ENCODE results near the gene PNO1.
"Not testable (repeated sequence)": the region's sequence is repeated elsewhere in the genome, so short reads cannot be mapped to it uniquely, and the experiment has no call there.

Gene PNO1

DNA sequence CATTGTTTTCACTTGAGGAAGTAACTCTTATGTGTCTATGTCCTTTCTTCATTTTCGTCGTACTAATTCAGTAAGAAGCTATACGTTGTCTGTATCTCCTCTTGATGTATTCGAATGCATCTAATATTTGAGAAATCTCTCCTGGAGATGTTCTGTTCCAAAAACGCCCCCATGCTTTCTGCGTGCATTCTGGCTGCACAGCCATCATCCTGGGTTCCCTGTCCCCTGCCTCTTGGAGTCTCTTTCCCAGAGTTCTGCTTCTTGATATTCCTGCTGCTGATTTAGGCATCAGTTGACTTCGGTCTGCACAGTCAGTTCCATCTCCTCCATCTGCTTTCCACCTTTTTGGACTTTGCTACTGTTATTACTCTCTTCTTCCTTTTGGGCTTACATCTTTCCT, 13.5 kb downstream of the PNO1 start:
- TF ChIP-seq, protein P1, sequence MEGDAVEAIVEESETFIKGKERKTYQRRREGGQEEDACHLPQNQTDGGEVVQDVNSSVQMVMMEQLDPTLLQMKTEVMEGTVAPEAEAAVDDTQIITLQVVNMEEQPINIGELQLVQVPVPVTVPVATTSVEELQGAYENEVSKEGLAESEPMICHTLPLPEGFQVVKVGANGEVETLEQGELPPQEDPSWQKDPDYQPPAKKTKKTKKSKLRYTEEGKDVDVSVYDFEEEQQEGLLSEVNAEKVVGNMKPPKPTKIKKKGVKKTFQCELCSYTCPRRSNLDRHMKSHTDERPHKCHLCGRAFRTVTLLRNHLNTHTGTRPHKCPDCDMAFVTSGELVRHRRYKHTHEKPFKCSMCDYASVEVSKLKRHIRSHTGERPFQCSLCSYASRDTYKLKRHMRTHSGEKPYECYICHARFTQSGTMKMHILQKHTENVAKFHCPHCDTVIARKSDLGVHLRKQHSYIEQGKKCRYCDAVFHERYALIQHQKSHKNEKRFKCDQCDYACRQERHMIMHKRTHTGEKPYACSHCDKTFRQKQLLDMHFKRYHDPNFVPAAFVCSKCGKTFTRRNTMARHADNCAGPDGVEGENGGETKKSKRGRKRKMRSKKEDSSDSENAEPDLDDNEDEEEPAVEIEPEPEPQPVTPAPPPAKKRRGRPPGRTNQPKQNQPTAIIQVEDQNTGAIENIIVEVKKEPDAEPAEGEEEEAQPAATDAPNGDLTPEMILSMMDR (IDR thresholded peaks at IDR 0.05; ENCODE audit: borderline replicate concordance, control extremely low read depth, extremely low read depth, insufficient read depth, missing control alignments): no peak
- DNase-seq (ENCODE audit: low spot score): no peak
- in situ Hi-C loops (cut with MboI; ENCODE audit: low sequenced_read_pairs, unreplicated experiment): no loop called here

DNA sequence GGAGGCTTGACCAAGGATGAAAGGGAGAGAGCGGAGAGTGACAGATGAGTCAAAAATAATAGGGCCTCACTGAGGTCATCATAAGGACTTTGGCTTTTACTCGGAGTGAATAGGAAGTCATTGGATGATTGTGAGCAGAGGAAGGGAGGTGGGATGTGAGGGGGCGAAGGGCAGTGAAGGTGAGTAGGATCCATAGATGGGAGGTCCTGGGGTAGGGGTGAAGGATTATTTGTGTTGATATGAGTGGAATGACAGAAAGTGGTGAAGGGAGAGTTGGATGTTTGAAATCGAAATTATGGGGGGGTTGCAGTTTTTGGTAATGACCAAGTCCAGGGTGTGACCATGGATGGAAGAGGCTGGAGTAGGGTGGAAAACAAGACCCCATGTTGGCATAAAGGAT, 14.0 kb downstream of the PNO1 start:
- DNase-seq (ENCODE audit: low spot score): no peak

DNA sequence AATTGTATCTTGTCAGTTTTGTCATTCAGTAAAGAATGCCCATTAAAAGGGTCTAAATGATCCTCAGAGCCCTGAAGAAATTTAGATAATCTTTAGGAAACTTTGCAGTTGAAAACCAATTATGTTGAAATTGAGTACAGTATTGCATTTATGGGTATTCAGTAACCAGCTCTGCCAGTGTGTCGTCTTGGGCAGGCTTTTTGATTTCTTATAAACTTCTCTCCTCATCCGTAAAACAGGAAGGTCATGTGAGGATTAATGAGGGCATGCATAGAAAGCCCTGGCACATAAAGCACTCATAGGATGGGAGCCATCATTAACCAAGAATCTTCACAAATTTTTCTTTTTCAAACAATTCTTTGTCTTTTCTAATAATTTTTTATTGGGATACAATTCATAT, 14.8 kb downstream of the PNO1 start:
- DNase-seq (ENCODE audit: low spot score): no peak
- in situ Hi-C loops (cut with MboI; ENCODE audit: low sequenced_read_pairs, unreplicated experiment): no loop called here
- TF ChIP-seq, protein P1 (IDR thresholded peaks at IDR 0.05; ENCODE audit: borderline replicate concordance, control extremely low read depth, extremely low read depth, insufficient read depth, missing control alignments): no peak

More for the DNA sequence above, 14.0 kb downstream of the PNO1 start:
- TF ChIP-seq, protein P1 (IDR thresholded peaks at IDR 0.05; ENCODE audit: borderline replicate concordance, control extremely low read depth, extremely low read depth, insufficient read depth, missing control alignments): no peak
- in situ Hi-C loops (cut with MboI; ENCODE audit: low sequenced_read_pairs, unreplicated experiment): no loop called here

DNA sequence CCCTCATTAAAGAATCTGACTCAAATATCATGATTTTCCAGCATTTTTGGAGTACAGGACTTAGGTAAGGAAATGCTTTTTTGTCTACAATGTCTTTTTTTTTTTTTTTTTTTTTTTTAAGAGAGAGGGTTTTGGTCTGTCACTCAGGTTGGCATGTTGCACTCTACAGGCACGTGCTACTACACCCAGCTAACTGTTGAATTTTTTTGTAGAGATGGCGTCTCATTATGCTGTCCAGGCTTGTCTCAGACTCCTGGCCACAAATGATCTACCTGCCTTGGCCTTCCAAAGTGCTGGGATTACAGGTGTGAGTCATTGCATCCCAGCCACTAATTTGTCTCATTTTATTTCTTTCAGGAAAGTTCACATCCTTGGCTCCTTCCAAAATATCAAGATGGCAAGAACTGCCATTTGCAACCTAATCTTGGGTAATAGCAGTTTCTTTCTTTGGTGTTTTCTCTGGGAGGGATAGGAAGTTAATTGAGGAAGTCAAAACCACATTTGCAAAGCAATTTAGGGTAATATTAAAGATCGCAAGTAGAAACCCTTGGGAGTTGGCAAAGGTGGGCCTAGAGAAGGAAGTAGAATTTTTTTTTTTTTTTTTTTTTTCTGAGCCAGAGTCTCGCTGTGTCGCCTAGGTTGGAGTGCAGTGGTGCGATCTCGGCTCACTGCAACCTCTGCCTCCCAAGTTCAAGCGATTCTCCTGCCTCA, 15.5 kb downstream of the PNO1 start:
- in situ Hi-C loops (cut with MboI; ENCODE audit: low sequenced_read_pairs, unreplicated experiment): no loop called here
- TF ChIP-seq, protein P1 (IDR thresholded peaks at IDR 0.05; ENCODE audit: borderline replicate concordance, control extremely low read depth, extremely low read depth, insufficient read depth, missing control alignments): no peak

DNA sequence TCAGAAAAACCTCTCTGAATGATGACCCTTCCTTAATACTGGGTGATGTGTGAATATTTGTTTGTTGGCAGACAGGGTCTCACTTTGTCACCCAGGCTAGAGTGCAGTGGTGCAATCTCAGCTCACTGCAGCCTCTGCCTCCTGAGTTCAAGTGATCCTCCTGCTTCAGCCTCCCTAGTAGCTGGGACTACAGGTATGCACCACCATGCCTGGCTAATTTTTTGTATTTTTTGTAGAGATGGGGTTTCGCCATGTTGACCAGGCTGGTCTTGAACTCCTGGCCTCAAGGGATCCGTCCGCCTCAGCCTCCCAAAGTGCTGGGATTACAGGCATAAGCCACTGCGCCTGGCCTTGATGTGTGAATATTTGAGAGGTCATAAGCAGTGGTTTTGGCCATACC, 17.5 kb downstream of the PNO1 start:
- in situ Hi-C loops (cut with MboI; ENCODE audit: low sequenced_read_pairs, unreplicated experiment); DNase-seq (ENCODE audit: low spot score): not testable (repeated sequence)

More for the DNA sequence above, 15.5 kb downstream of the PNO1 start:
- DNase-seq (ENCODE audit: low spot score): no peak

DNA sequence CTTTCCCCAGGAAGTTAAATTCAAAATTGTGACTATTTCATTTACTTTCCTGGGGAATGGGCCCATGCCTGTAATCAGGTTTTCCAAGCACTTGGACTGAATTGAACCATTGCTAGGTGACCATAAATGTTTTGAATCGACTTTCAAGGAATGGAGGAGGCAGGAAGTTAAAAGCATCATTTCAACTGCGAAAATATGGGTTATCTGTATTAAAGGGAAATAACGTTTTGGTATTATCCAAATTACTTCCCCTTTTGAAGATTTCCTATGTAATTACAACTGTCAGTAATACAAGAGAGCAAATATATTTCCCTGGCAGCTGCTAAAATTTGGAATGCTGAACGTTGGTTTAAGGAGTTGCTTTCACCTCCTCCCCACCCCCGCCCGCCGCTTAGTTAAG, 19.0 kb downstream of the PNO1 start:
- TF ChIP-seq, protein P1 (IDR thresholded peaks at IDR 0.05; ENCODE audit: borderline replicate concordance, control extremely low read depth, extremely low read depth, insufficient read depth, missing control alignments): no peak
- in situ Hi-C loops (cut with MboI; ENCODE audit: low sequenced_read_pairs, unreplicated experiment): no loop called here
- DNase-seq (ENCODE audit: low spot score): no peak

DNA sequence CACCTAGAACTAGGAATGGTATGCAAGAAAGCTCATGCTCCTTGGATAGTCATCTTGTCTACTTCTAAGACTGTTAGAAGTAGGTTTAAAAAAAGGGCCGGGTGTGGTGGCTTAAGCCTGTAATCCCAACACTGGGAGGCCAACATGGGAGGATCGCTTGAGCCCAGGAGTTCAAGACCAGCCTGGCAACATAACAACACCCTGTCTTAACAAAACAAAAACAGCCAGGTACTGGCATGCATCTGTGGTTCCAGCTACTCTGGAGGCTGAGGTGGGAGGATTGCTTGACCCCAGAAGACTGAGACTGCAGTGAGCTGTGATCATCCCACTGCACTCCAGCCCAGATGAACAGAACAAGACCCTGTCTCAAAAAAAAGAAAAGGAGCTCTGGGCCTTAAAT, 19.9 kb downstream of the PNO1 start:
- no peak for DNase-seq (ENCODE audit: low spot score)
- TF ChIP-seq, protein P1 (IDR thresholded peaks at IDR 0.05; ENCODE audit: borderline replicate concordance, control extremely low read depth, extremely low read depth, insufficient read depth, missing control alignments): no peak
- in situ Hi-C loops (cut with MboI; ENCODE audit: low sequenced_read_pairs, unreplicated experiment): no loop called here
